Measurements from ENCODE around the gene DFFA. TPM values are rescaled to one million over a fixed set of nuclear protein-coding genes. Genes with fewer than 3 reads are reported as not detected.
"Not testable (repeated sequence)": the region's sequence is repeated elsewhere in the genome, so short reads cannot be mapped to it uniquely, and the experiment has no call there.

Gene DFFA
- polyA plus RNA-seq, 4 donors = 38.8 to 45.8 (median 42.9) TPM

- no peak for DNase-seq (ENCODE audit: low read depth in 4 of 4, low spot score in 3 of 4)
Observed at GRCh38 chr1:10432910-10433700, 39.2 kb downstream of the DFFA start.

- no peak for DNase-seq (ENCODE audit: low read depth in 4 of 4, low spot score in 3 of 4)
Observed at GRCh38 chr1:10431070-10431730, 41.1 kb downstream of the DFFA start.

- peak; percentile 75 to 96 (median 86) for DNase-seq (ENCODE audit: low read depth in 4 of 4, low spot score in 3 of 4)
Observed at GRCh38 chr1:10430216-10431069, 41.9 kb downstream of the DFFA start, which contains the start of gene CENPS. CENPS (plus strand) TSS chr1:10430433; CDS start chr1:10430518, 85 bp downstream.

- no peak for DNase-seq (ENCODE audit: low read depth in 4 of 4, low spot score in 3 of 4)
Observed at GRCh38 chr1:10429868-10430215, 42.5 kb downstream of the DFFA start.

GRCh38 chr1:10428984-10429383 lies 43.3 kb downstream of the DFFA start:
- no peak for DNase-seq (ENCODE audit: low read depth in 4 of 4, low spot score in 3 of 4)

GRCh38 chr1:10426535-10426848 lies 45.8 kb downstream of the DFFA start:
- not testable (repeated sequence) for DNase-seq (ENCODE audit: low read depth in 4 of 4, low spot score in 3 of 4)

- DNase-seq (ENCODE audit: low read depth in 4 of 4, low spot score in 3 of 4) = not testable (repeated sequence)
Observed at GRCh38 chr1:10425826-10426534, 46.3 kb downstream of the DFFA start.

GRCh38 chr1:10424651-10425050 lies 47.7 kb downstream of the DFFA start:
- DNase-seq (ENCODE audit: low read depth in 4 of 4, low spot score in 3 of 4) = no peak

- no peak for DNase-seq (ENCODE audit: low read depth in 4 of 4, low spot score in 3 of 4)
Observed at GRCh38 chr1:10424034-10424433, 48.3 kb downstream of the DFFA start.

- DNase-seq (ENCODE audit: low read depth in 4 of 4, low spot score in 3 of 4) = no peak
Observed at GRCh38 chr1:10421637-10422036, 50.7 kb downstream of the DFFA start.

- no peak for DNase-seq (ENCODE audit: low read depth in 4 of 4, low spot score in 3 of 4)
Observed at GRCh38 chr1:10419351-10419750, 53.0 kb downstream of the DFFA start.

GRCh38 chr1:10418741-10419140 lies 53.6 kb downstream of the DFFA start:
- not testable (repeated sequence) for DNase-seq (ENCODE audit: low read depth in 4 of 4, low spot score in 3 of 4)

GRCh38 chr1:10415967-10416366 lies 56.4 kb downstream of the DFFA start:
- DNase-seq (ENCODE audit: low read depth in 4 of 4, low spot score in 3 of 4) = not testable (repeated sequence)

- no peak for DNase-seq (ENCODE audit: low read depth in 4 of 4, low spot score in 3 of 4)
Observed at GRCh38 chr1:10415211-10415930, 57.0 kb downstream of the DFFA start.

- DNase-seq (ENCODE audit: low read depth in 4 of 4, low spot score in 3 of 4) = no peak
Observed at GRCh38 chr1:10407201-10407600, 65.1 kb downstream of the DFFA start.

Other genes with a start within 250 kb of the DFFA start
- 100 to 1,000 TPM; 182 to 194 (median 189) TPM for gene PGD, start 73.5 kb downstream of the DFFA start, polyA plus RNA-seq (ENCODE audit: insufficient read length in 4 of 4)
- 10 to 100 TPM; 34.0 to 43.0 (median 38.8) TPM for gene CENPS, start 42.1 kb downstream of the DFFA start, polyA plus RNA-seq (ENCODE audit: insufficient read length in 4 of 4)
- gene CORT, start 22.5 kb downstream of the DFFA start, polyA plus RNA-seq (ENCODE audit: insufficient read length in 4 of 4) = 1 to 10 TPM in 3 of 4 donors, under 1 TPM in 1; 0.82 to 1.6 (median 1.4) TPM
- 10 to 100 TPM; 19.7 to 25.8 (median 21.6) TPM for gene PEX14, start 2.4 kb upstream of the DFFA start, polyA plus RNA-seq (ENCODE audit: insufficient read length in 4 of 4)